HG02884 (cell line): Measurements from ENCODE around the gene NAGPA.
"Not testable (repeated sequence)": the region's sequence is repeated elsewhere in the genome, so short reads cannot be mapped to it uniquely, and the experiment has no call there.

Source experiments
- ATAC-seq: cut with Tn5 transposase; IDR thresholded peaks from one replicate; pipeline ENCODE4 v1.9.1; 2021; ENCODE audit warnings: mild to moderate bottlenecking, moderate library complexity; ENCODE audit not compliant: unreplicated experiment

NAGPA gene

GRCh38 chr16:5033256-5034166 lies at the start of gene NAGPA:
NAGPA (minus strand) TSS chr16:5033935; CDS start chr16:5033914, 21 bp downstream.
- ATAC-seq = peak; percentile 84

- not testable (repeated sequence) for ATAC-seq
These were observed 47.3 kb upstream of the NAGPA start for GRCh38 chr16:5080996-5081395.

GRCh38 chr16:5080461-5080860 lies 46.7 kb upstream of the NAGPA start:
- not testable (repeated sequence) for ATAC-seq

- ATAC-seq = no peak
These were observed 44.9 kb upstream of the NAGPA start for GRCh38 chr16:5078626-5079025.

GRCh38 chr16:5077304-5077703 lies 43.6 kb upstream of the NAGPA start:
- no peak for ATAC-seq

- ATAC-seq = no peak
These were observed 41.9 kb upstream of the NAGPA start for GRCh38 chr16:5075637-5076036.

- ATAC-seq = not testable (repeated sequence)
These were observed 40.0 kb upstream of the NAGPA start for GRCh38 chr16:5073771-5074170.

GRCh38 chr16:5073279-5073629 lies 39.5 kb upstream of the NAGPA start:
- ATAC-seq = no peak

GRCh38 chr16:5072334-5073278 lies 38.9 kb upstream of the NAGPA start:
- no peak for ATAC-seq

- ATAC-seq = peak; percentile 70
These were observed 38.1 kb upstream of the NAGPA start, which contains the start of gene ALG1 for GRCh38 chr16:5071681-5072333. ALG1 (plus strand) TSS chr16:5071843; CDS start chr16:5071850, 7 bp downstream.

GRCh38 chr16:5071341-5071680 lies 37.6 kb upstream of the NAGPA start:
- ATAC-seq = no peak

- ATAC-seq = no peak
These were observed 36.9 kb upstream of the NAGPA start for GRCh38 chr16:5070431-5071186.

- no peak for ATAC-seq
These were observed 36.1 kb upstream of the NAGPA start for GRCh38 chr16:5069854-5070253.

GRCh38 chr16:5069048-5069447 lies 35.3 kb upstream of the NAGPA start:
- ATAC-seq = no peak

- no peak for ATAC-seq
These were observed 32.8 kb upstream of the NAGPA start for GRCh38 chr16:5066511-5066910.

- ATAC-seq = no peak
These were observed 32.1 kb upstream of the NAGPA start, which contains the start of gene C16orf89 for GRCh38 chr16:5065813-5066212. C16orf89 (minus strand) TSS chr16:5065956; CDS start chr16:5065908, 48 bp downstream.

GRCh38 chr16:5065326-5065725 lies 31.6 kb upstream of the NAGPA start:
- ATAC-seq = no peak

GRCh38 chr16:5064915-5065314 lies 31.2 kb upstream of the NAGPA start:
- ATAC-seq = no peak

GRCh38 chr16:5062790-5063765 lies 29.3 kb upstream of the NAGPA start:
- ATAC-seq = no peak
